GM18508 (cell line): Measurements from ENCODE around the gene CNR2.
"Not testable (repeated sequence)": the region's sequence is repeated elsewhere in the genome, so short reads cannot be mapped to it uniquely, and the experiment has no call there.

Experiments used
- ATAC-seq: cut with Tn5 transposase; IDR thresholded peaks from one replicate; pipeline ENCODE4 v1.9.1; 2021; ENCODE audit warnings: moderate number of reproducible peaks; ENCODE audit not compliant: insufficient read depth, unreplicated experiment

Gene CNR2

DNA sequence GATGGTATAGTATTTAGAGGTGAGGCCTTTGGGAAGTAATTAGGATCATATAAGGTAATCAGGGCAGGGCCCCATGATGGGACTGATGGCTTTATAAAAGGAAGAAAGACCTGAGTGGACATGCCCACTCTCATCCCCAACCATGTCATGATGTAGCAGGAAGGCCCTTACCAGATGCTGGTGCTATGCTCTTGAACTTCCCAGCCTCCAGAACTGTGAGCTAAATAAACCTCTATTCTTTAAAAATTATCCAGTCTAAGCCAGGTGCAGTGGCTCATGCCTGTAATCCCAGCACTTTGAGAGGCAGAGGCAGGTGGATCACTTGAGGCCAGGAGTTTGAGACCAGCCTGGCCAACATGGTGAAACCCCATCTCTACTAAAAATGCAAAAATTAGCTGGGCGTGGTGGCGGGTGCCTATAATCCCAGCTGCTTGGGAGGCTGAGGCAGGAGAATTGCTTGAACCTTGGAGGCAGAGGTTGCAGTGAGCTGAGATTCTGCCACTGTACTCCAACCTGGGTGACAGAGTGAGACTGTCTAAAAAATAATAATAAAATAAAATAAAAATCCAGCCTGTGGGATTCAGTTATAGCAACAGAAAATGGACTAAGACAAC lies 65.6 kb downstream of the CNR2 start:
- not testable (repeated sequence) for ATAC-seq

DNA sequence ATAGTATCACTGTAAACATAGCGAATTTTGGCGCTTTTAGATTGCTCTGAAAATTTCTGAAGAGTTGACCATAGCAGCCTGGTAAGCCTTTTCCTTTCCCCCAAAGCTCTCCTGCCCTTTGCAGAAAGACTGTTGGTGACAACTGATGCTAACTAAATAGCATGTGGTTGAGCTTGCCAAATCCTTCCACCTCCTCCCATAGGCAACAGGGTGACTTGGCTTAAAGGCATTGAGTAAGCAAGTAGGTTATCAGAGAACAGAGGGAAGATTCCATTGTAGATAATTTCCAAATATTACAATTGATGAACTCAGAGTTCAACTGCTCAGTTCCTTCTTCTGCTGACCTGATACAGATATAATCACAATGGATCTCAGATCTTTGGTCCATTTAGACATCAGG lies 68.0 kb downstream of the CNR2 start:
- ATAC-seq, result no peak

DNA sequence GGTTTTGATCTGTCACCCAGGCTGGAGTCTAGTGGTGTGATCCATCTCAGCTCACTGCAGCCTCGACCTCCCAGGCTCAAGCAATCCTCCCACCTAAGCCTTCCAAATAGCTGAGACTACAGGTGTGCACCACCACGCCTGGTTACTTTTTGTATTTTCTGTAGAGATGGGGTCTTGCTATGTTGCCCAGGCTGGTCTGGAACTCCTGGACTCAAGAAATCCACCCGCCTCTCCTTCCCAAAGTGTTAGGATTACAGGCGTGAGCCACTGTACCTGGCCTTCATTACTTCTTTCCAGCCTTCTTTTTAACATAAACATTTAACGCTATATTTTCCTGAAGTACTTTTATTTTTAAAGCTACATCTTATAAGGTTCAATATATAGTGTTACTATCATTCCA lies 69.5 kb downstream of the CNR2 start:
- no peak for ATAC-seq

DNA sequence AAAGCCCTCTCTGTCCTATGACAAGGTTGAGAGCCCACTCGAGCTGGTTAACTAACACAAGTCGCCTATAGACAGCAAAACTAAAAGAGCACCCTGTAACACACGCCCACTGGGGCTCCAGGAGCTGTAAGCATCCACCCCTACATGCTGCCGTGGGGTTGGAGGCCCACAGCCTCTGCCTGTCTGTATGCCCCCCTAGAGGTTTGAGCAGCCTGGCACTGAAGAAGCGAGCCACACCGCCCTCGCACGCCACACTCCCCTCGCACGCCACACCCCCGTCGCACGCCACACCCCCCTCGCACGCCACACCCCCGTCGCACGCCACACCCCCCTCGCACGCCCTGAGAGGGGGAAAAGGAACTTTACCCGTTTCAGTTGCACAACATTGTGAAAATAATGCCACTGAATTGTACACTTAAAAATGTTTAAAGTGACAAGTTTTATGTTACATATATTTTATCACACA lies 74.7 kb downstream of the CNR2 start:
- ATAC-seq, result no peak

DNA sequence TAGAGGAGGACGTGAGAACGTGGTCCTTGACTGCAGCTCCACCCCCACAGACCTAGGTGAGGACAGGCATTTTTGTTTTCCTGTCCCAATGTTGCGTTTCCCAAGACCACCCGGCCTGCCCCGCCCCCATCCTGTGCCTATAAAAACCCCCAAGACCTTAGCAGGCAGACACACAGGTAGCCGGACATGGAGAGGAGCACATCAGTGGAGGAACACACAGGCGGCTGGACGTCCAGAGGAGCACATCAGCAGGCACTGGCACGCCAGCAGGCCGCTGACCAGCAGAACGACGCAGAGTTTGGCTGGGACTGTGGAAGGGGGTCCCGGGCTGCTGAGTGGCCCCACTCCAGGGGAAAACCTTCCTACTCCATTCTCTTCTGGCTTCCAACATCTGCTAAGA lies 75.3 kb downstream of the CNR2 start:
- ATAC-seq, result no peak

DNA sequence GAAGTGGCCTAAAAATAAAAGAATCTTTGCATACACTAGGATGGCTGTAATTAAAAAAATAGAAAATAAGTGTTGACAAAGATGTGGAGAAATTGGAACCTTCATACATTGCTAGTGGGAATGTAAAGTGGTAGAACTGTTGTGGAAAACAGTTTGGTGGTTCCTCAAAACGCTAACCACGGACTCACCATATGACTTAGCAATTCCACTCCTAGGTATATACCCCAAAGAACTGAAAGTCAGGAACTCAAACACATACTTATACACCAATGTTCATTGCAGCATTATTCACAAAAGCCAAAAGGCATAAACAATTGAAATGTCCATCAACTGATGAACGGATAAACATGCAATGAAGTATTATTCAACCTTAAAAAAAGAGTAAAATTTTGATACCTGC lies 77.1 kb downstream of the CNR2 start:
- no peak for ATAC-seq

DNA sequence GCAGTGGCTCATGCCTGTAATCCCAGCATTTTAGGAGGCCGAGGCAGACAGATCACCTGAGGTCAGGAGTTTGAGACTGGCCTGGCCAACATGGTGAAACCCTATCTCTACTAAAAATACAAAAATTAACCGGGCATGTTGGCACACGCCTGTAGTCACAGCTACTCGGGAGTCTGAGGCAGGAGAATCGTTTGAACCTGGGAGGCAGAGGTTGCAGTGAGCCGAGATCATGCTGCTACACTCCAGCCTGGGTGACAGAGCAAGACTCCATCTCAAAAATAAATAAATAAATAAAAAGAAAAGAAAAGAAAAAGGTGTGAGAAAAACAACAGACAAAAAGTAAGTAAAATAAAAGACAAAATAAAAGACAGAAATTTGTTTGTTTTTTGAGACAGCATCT lies 79.0 kb downstream of the CNR2 start:
- ATAC-seq, result not testable (repeated sequence)

DNA sequence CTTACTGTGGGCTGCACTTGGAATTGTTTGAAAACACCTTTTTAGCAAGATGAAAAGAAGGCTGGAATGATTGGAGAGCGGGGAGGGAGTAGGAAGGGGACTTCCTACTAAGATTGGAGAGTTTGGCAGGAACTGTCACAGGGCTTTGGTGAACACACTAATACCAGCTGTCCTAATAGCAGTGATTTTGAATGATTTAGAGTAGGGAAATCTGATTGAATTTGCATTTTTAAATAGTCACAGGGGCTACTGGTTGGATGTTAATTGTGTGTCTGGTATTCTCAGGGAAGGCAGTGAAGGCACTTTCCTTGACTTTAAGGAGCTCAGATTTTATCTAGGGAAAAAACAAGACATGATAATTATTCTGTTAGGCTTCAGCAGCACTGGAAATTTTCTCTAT lies 85.4 kb downstream of the CNR2 start:
- ATAC-seq, result no peak

DNA sequence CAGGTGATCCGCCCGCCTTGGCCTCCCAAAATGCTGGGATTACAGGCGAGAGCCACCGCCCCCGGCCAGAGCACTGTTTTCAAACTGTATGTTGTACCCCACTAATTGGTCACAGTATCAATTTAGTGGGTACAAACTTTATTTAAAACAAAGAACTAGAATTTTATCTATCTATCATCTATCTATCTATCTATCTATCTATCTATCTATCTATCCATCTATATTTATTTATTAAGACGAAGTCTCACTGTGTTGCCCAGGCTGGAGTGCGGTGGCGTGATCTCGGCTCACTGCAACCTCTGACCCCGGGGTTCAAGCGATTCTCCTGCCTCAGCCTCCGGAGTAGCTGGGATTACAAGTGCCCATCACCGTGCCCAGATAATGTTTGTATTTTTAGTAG lies 86.6 kb downstream of the CNR2 start:
- ATAC-seq, result not testable (repeated sequence)

DNA sequence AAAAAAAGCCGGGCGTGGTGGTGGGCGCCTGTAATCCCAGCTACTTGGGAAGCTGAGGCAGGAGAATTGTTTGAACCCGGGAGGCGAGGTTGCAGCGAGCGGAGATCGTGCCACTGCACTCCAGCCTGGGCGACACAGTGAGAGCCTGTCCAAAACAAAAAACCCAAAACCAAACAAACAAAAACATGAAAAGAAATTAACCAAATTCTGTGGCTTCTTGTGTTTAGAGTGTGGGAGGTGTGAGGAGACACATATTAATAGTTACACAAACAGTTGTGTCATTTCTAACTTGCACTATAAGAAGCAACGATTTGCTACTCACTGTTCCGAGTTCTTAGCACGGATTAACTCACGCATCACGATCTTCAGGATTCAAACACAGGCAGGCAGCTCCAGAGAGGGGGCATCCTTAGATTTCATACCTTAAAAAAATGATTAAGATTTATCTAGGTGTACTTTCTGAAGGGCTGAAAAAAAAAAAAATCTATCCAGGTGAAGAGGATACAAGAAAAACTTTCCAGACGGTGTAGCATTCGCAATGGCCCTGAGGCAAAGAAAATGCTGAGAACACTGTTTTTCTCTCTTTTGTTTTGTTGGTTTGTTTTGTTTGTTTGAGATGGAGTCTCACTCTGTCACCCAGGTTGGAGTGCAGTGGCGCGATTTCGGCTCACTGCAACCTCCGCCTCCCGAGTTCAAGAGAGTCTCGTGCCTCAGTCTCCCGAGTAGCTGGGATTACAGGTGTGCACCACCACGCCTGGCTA lies 87.2 kb downstream of the CNR2 start:
- no peak for ATAC-seq

DNA sequence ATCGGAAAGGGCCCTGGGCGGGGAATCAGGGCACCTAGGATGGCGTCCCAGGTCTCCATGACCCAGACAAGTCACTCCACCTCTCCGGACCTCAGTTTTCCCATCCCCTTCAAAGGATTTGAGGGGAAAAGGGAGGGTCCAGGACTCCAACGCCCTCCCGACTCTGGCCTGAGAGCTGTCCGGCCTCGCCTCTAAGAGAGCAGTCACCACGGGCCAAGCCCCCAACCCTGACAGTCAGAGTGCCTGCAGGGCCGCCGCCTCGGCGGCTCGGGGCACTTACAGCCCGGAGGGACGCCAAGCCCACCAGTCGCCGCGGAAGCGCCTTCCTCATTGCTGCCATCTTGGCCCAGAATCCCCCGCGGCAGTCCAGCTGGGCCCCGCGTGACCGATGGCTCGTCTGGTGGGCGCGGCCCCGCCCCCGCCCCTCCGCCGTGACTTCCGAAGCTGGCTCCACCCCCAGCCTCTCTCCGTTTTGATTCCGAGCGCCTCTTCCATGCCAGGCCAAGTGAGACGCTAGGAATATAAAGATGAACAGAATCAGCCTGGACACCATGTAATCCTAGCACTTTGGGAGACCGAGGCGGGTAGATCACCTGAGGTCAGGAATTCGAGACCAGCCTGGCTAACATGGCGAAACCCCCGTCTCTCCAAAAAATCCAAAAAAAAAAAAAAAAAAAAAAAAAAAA lies 87.9 kb downstream of the CNR2 start, which contains the start of gene HMGCL:
Gene HMGCL (minus strand): TSS at position 354 of the 686 bp plus-strand sequence. CDS start 14 bp downstream, at position 340.
- ATAC-seq, result peak; percentile 59

DNA sequence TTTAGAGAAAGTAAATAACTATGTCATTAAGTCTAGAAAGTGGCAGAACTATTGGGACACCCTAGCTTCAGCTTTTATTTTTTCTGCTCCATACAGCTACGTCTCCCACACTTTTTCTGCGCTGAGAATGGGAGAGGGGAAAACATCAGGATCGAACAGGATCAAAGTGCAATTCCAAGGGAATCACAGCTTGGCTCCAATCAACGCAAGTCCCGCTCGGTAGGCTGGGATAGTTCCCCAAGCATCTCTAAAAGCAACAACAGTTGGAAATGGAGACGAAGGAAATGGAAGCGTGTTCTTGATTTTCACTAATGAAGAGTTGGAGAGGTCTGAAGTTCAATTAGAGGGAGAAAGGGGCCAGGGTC lies 88.5 kb downstream of the CNR2 start:
- no peak for ATAC-seq

DNA sequence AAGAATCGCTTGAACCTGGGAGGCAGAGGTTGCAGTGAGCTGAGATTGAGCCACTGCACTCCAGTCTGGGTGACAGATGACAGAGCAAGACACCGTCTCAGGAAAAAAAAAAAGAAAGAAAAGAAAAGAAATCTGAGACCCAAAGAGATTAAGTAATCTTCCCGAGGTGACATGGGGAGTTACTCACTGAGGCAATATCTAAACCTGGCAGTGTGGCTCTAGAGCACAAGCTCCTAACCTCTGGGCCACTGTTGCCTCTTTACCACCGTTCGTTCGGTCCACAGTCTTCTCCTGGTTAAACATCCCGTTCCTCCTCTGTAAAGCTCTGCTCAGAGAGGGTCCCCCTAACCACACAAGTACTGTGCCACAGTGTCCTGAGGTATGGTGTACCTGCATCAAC lies 89.4 kb downstream of the CNR2 start:
- ATAC-seq, result no peak
